ENCODE measurements around the gene COQ2. TPM values are rescaled to one million over a fixed set of nuclear protein-coding genes. Genes with fewer than 3 reads are reported as not detected.

The COQ2 gene
- total RNA-seq, 1 donor = 7.6 TPM

DNA sequence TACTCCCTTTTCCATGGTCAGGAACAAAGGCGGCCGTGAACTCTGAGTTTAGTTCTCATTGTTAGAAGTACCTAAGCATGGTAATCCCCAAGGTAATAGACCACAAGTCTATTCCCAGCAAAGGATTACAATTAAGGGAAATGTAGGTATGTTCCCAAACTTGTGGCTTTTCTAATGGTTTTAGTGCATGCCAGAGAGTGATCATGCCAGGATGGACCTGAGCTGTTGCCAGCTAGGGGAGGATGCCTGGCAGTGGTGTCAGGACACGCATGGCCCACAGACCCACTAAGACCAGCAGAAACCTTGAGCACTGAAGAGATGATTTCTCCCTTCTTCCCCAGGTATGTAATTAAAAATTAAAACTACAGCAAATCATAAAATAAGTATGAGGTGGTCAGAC lies 60.8 kb downstream of the COQ2 start:
- no peaks in the 10 kb centered on the region for H3K9me3 ChIP-seq (ENCODE audit: low read depth, low read length)
- peaks cover 48% of the 10 kb centered on the region for H3K4me1 ChIP-seq (ENCODE audit: insufficient read depth, low read length)
- H3K27me3 ChIP-seq (ENCODE audit: insufficient read depth, low read length) = no peaks in the 10 kb centered on the region
- no peak overlapping the region for H3K4me3 ChIP-seq (ENCODE audit: low read length)

DNA sequence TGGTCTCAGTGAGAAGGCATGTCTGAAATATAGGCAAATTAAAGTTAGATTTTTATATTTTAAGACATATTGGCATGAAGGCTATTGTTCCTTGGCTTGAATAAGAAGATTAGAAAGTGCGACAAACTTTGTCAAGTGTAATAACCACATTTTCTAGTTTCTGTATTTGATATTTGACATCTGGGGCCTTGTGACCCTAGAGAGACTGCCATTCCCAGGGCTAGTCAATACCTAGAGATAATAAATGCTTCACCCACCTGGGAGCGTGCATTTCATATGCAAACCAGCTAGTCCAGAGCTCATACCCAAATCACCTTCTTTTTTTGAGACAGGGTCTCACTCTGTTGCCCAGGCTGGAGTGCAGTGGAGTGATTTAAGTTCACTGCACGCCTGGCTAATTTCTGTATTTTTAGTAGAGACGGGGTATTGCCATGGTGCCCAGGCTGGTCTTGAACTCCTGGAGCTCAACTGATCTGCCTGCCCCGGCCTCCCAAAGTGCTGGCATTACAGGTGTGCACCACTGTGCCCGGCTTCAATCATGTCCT lies 62.6 kb downstream of the COQ2 start:
- H3K4me3 ChIP-seq (ENCODE audit: low read length) = no peak overlapping the region
- H3K27me3 ChIP-seq (ENCODE audit: insufficient read depth, low read length) = no peaks in the 10 kb centered on the region
- H3K4me1 ChIP-seq (ENCODE audit: insufficient read depth, low read length) = peaks cover 66% of the 10 kb centered on the region
- no peaks in the 10 kb centered on the region for H3K9me3 ChIP-seq (ENCODE audit: low read depth, low read length)

DNA sequence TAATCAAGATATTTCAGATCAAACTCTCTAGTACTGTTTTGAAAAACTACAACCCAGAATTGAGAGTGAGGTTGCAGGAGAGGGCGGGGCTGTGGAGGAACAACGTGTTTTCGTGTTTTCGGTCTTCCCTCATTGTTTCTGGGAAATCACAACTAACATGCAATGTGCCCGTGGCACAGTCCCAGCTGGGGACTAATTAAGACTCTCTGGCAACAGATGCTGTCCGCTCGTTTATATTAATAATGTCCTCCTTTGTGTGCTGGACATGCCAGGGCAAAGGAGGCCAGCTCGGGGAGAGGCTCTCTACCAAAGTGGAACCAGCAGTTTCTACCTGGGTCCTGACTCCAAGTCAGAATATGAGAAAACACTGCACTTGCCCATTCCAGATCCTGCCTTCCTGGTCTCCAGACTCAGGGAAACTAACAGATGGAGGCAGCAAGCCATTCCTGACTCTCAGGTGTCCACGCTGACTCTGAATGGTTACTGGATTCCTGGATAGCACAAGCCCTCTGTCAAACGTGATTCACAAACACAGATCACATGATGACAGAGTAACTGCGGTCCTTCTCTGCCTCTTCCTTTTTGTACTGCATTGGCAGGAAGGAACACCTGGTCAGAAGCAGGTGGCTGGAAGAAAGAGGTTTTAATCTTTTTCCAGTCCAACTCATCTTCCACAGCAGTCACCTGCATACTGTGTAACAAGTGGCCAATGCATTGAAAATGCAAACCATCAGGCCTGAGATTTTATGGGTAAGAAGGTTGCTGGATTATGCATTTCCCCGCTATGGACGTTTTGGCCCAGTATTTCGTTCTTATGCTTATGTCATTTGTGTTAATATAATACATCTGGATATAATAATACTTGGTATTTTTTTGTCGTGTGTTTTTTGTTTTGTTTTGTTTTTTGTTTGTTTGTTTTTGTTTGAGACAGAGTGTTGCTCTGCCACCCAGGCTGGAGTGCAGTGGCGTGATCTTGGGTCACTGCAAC lies 65.0 kb downstream of the COQ2 start:
- Histone ChIP-seq H3K27me3 (ENCODE audit: insufficient read depth, low read length) (no peaks in the 10 kb centered on the region), H3K9me3 (ENCODE audit: low read depth, low read length) (no peaks in the 10 kb centered on the region), H3K4me3 (ENCODE audit: low read length) (peak overlapping the region; percentile 6), H3K4me1 (ENCODE audit: insufficient read depth, low read length) (peaks cover 81% of the 10 kb centered on the region)

DNA sequence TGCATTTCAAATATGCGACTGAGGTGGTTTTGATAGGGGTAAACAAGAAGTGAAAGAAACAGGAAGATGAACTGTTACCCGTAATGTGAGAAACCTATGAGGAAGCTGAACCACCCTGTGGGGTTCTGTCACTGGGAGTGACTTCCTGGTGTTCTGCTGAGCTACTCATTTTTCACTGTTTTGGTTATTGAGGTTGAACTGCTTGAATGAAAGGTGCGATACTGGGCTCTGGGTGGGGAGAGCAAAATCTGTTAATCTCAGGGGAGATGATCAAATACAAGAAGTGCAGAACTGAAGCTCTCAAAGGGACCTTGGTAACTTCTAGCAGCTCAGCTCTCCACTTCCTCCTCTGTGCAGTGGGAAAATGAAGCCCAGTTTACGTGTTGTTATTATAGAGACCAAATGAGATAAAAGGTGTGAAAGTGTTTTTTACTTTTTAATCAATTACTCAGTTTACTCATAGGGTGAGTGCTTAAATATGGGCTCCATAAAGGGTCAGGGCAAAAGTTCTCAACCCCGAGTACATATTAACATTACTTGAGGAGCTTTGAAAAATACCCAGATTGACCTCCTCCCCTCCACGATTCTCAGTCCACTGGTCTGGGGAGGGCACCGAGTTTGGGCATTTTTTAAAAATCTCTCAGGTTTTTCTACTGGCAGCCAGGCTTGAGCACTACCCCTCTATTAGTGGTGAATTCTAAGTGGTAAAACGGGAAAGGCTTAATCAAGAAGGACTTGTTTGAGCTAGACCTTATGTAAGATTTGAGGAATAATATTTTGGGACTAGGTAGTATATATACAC lies 66.7 kb downstream of the COQ2 start:
- peaks cover 83% of the 10 kb centered on the region for H3K4me1 ChIP-seq (ENCODE audit: insufficient read depth, low read length)
- H3K4me3 ChIP-seq (ENCODE audit: low read length) = no peak overlapping the region
- H3K27me3 ChIP-seq (ENCODE audit: insufficient read depth, low read length) = no peaks in the 10 kb centered on the region
- H3K9me3 ChIP-seq (ENCODE audit: low read depth, low read length) = no peaks in the 10 kb centered on the region

DNA sequence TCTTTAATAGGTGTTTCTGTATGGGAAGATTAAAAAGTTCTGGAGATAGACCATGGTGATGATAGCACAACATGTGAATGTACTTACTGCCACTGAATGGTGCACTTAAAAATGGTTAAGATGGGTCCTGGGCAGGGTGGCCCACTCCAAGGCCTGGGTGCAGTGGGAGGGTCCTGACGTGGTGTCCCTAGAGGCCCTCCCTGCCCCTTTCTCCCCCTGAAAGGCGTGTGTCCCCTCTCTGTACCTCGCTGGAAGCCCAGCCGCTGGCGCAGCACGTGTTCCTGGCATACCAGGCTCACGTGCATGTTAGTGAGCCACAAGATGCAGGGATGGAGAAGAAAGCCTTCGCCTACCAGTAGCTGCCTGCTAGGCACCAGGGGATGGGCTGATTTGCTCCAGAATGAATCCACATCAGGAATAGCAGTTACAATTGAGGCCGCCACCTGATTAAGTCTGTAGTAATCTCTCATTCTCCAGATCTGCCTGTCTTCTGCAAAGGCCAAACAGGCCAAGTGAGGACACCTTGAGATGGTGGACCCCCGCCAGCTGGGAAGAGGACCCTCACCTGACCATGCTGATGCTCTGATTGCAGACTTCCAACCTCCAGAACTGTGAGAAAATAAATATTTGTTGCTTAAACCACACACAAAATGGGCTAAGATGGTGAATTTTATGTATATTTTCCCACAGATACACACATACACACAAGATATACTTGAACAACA lies 67.5 kb downstream of the COQ2 start:
- H3K4me3 ChIP-seq (ENCODE audit: low read length) = no peak overlapping the region
- peaks cover 83% of the 10 kb centered on the region for H3K4me1 ChIP-seq (ENCODE audit: insufficient read depth, low read length)
- H3K9me3 ChIP-seq (ENCODE audit: low read depth, low read length) = no peaks in the 10 kb centered on the region
- H3K27me3 ChIP-seq (ENCODE audit: insufficient read depth, low read length) = no peaks in the 10 kb centered on the region

DNA sequence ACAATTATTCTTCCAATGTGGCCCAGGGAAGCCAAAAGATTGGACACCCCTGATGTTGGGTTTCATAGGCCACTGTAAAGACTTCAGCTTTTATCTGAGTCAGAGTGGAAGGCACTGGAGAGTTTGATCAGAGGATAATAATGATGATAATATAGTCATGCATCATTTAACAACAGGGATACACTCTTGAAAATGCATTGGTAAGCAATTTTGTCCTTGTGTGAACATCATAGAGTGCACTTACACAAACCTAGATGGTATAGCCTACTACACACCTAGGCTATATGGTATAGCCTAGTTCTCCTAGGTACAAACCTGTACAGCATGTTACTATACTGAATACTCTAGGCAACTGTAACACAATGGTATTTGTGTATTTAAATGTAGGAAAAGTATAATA lies 70.5 kb downstream of the COQ2 start:
- no peaks in the 10 kb centered on the region for H3K9me3 ChIP-seq (ENCODE audit: low read depth, low read length)
- H3K4me1 ChIP-seq (ENCODE audit: insufficient read depth, low read length) = peaks cover 84% of the 10 kb centered on the region
- H3K4me3 ChIP-seq (ENCODE audit: low read length) = no peak overlapping the region
- no peaks in the 10 kb centered on the region for H3K27me3 ChIP-seq (ENCODE audit: insufficient read depth, low read length)

Other genes starting within 250 kb of the COQ2 start
- 93.3 TPM for gene COPS4, start 249.6 kb downstream of the COQ2 start, total RNA-seq
- 354 TPM for gene PLAC8, start 170.1 kb downstream of the COQ2 start, total RNA-seq
- 9.4 TPM for gene HPSE, start 50.0 kb upstream of the COQ2 start, total RNA-seq
- 29.9 TPM for gene HELQ, start 171.0 kb upstream of the COQ2 start, total RNA-seq
- 19.4 TPM for gene MRPS18C, start 171.3 kb upstream of the COQ2 start, total RNA-seq
- gene ABRAXAS1, start 200.3 kb upstream of the COQ2 start, total RNA-seq = 17.0 TPM

Measured in mononuclear cell (primary cell).